Right lung (tissue), 5 donors: ENCODE results near the gene TTYH2. TPM values are rescaled to one million over a fixed set of nuclear protein-coding genes. Genes with fewer than 3 reads are reported as not detected.
A peak's percentile ranks its signal among the peaks of the same experiment; 100 is the strongest.

Source experiments
- DNase-seq, 2 donors: peaks; one replicate each; pipeline ENCODE4 v3.0.0-alpha.2; 2013
- polyA plus RNA-seq, 5 donors: library from polyadenylated mRNA; unstranded; fragments of 120-200 nt; gene quantifications; one replicate each; pipeline versions ENCODE4 v1.2.1 to v1.2.3, GENCODE V29; 2013; ENCODE audit warnings: inconsistent platforms in 1 of 5, low replicate concordance in 1 of 5; ENCODE audit not compliant: insufficient read length in 5 of 5, insufficient read depth in 1 of 5

Gene TTYH2
- polyA plus RNA-seq, 5 donors, result 11.7 to 27.1 (median 19.9) TPM

DNA sequence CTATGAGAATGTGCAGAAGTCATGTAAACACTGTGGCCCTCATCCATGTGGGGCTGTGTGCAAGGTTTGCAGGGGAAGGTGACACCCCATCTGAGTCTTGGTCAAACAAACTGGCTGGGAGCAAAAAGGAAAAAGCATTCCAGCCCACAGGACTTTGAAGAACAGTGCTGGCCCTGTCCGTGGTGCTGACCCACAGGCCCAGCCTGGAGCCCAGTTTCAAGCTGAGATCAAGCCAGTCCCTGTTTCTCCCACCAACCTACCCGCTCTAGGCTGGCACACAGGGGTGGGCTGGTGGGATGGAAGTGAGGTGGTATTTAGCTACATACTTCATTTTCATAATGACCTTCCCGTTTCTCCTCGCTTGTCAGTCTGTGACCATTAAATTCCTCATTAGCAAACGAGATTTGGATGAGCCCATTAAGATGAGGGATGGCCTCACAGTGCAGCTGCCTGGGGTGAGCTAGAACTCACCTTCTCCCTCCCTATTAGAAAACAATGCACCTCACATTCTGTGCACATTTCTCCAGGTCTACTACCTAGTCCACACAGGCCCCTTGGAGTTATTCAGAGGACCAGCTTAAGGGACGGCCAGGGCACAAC, 22.5 kb upstream of the TTYH2 start:
- no peak for DNase-seq

DNA sequence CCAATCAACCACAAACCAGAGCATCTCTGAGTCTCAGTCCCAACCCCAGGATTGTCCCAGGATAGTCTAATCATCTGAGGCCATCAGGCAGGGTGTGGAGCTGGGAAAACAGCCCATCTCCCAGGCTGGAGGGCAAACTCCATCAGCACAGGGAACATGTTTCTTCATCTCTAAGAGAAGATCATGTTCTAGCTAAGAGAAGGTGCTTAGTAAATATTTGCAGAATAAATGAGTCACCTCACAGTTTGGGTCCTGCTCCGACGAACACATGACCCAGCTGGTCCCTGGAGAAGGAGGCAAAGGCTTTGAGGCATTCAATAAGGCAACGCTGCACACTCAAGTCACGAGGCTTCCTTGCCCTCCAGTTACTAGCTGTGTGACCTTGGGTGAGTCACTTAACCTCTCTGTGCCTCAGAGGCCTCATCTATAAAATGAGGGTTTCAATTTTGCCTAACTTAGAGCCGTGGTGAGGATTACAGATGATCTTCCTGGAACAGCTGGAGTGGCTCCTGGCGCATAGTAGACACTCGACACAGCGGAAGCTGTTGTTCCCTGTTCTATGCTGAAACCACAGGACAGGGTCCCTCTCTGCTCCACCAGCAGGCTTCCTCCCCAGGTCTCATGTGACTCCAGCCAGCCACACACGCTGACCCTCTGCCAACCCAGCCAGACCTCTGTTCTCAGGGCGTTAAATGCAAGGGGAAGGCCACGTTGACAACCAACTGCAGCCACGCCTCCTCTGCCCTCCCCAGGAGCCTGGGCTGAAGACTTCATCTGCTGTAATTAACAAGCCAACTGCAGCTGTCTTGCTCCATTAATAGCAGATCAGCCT, 20.2 kb upstream of the TTYH2 start:
- DNase-seq, result no peak

DNA sequence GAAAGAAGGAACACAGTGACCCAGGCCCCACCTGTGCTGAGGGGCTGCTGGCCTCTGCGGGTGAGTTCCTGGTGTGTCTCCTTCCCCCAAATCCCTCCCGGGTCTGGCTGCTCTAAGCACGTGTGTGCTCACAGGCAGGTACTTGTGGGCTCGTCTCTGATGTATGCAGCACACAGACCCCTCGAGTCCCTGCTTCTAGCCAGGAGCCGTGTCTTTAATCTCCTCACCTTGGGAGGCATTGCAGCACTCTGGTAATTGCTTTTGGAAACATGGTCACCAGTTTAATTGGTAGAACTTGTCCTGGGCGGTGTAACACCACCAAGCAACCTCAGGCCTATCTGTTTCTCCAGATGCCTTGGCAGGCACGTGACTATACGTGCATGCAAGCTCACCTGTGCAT, 18.7 kb upstream of the TTYH2 start:
- DNase-seq, result no peak

DNA sequence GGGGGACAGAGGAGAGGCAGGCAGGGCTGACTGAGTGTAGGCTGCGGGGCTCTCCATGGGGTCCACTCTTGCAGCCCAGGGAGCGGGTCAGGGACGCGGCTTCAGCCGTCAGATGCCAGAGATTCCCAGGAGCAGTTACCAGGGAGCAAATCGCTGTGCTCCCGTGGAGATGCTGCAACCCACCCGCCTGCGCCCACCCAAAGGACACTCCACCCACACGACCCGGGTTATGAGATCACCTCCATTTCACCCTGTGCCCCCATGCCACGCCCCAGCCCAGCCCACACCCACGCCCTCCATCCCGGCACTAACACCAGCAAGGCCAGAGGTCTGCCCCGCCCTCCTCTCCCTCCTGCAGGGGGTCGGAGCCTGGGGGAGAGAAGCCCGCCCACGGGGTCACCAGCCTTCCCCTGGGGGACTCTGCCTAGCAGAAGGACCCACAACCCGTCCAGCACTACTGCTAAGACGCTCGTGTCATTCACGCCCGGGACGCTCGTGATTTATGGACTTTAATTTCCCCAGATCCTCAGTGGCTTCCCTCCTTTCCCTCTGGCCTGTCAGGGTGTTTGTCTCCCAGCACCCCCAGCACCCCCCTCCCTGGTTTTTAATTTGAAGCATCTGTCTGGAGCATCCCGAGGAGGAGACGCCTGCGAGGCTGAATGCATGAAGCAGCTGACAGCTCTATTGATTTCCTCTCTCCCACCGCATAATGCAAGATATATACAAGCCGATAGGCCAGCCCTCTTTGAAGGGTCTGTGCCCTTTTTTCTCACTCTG, 16.6 kb upstream of the TTYH2 start:
- no peak for DNase-seq

DNA sequence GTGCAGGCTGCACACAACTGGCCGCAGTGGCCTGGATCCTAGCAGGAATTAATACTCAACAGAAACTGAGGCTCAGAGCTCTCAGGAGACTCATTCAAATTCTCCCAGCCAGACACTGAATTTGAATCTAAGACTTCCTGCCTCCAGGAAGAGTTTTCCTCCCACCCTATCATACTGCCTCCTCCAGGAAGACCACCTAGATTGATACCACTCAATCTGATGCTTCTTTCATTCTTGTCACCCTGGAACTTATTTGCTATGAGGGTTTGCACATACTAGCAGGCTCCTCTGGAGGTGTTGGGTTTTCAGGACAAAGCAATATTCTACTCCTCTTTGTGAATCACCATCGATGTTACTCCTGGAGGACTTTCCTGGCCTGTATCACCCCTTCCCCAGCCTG, 15.6 kb upstream of the TTYH2 start:
- DNase-seq, result no peak

DNA sequence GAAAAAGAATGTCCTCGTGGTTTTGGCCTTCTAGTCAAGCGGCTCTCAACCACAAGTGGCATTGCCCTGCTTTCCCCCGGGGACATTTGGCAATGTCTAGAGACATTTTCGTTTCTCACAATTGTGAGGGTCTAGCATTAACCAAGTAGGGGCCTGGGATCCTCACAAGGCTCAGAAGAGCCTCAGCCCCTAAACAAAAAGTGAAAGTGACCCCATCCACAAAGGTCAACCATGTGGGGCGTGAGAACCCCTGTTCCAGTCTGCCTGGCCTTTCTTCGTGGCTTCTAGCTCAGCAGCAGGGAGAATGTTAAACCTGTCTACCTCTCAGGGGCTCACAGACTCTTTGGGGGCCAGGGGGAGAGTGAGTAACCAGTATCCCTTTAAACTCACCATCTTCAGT, 14.7 kb upstream of the TTYH2 start:
- DNase-seq, result no peak

DNA sequence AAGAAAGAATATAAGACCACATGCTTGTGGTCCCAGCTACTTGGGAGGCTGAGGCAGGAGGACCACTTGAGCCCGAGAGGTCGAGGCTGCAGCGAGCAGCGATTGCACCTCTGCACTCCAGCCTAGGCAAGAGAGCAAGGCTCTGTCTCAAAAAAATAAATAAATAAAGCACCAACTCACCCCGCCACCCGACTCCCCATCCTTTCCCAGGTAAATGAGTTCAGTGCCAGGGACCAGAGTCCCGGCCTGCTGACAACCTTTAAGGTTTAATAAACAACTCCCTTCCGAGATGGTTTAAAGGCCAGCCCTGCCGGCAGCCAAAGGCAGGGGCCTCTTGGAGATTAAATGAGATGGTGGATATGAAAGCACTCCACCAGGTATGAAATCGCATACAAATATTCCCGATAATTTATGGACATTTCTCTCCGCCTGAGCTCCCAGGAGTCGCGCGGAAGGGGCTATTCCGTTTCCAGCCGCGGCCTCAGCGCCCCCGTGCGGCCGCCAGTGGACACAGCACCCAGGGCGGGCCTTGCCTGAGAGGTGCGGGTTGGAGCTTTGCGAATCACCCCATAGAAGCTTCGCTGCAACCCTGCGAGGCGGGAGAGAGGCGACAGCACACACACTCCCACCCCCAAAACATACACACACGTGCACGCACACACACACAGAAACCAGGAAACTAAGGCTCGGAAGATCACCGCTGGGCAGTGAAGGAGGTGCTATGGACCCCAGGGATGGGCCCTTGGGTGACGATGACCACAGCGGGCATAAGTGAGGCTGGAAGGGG, 13.9 kb upstream of the TTYH2 start:
- DNase-seq, result no peak

DNA sequence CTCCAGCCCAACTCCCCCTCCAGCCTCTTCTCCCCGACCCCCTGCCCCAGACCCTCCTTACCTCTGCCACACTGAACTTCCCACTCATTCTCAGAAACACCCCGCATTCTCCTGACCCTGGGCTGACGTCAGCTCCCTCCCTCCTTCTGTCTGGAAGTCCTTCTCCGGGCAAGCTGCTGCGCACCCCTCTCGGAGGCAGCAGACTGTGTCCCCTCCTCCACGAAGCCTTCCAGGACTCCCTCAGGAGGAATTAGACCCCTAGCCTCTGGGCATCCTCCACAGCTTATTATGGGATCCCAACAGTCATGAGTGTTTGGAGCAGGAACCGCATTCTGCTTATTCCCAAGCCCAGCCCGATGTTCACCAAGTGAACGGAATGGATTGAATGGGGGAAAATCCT, 13.3 kb upstream of the TTYH2 start:
- DNase-seq, result no peak

DNA sequence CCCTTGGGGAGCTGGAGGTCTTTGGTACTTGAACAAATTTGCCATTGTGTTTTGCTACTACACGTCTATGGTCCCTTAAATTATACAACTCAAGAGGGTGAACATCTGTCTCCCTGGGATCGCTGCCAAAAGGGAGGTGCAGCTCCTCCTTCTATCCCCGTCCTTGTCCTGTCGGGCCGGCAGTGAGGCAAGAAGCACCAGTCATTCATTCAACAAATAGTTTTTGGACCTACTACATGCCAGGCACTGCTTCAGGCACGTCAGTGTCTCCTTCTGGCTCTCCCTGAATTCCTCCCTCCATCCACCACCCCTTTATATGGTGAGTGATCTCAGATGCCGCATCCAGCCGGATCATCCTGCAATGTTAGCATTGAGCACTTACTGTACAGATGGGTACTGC, 12.1 kb upstream of the TTYH2 start:
- DNase-seq, result no peak

DNA sequence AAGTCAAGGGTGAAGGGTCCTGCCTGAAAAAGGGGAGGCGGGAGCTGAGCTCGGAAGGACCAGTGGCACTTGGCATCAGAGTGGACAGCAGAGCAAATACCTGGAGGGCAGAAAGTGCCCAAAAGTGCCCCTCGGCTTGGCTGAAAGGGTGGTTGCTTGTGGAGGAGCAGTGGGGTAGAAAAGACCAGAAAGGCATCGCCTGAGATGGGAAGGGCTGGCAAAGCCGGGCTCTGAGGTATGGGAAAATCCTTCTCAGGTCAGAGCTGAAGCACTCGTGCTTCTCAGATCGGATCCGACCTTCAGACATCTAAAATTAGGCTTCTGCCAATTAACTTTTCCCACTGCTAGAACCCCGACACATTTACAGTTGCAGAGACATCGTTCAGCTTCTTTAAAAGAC, 11.4 kb upstream of the TTYH2 start:
- no peak for DNase-seq

DNA sequence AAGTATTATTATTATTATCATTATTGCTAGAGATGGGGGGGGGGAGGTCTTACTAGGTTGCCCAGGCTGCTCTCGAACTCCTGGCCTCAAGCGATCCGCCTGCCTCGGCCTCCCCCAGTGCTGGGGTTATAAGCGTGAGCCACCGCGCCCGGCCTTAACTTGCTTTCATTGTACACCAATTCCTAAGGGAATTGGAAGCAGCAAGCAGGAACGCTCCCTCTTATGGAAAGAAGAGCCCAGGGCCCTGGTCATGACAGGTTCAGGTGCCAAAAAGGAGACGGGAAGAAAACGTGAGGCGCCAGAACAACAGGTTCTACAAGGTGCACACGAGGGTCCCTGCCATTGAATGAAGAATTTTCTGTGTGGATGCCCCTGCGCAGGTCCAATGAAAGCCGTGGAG, 10.4 kb upstream of the TTYH2 start:
- DNase-seq, result no peak

DNA sequence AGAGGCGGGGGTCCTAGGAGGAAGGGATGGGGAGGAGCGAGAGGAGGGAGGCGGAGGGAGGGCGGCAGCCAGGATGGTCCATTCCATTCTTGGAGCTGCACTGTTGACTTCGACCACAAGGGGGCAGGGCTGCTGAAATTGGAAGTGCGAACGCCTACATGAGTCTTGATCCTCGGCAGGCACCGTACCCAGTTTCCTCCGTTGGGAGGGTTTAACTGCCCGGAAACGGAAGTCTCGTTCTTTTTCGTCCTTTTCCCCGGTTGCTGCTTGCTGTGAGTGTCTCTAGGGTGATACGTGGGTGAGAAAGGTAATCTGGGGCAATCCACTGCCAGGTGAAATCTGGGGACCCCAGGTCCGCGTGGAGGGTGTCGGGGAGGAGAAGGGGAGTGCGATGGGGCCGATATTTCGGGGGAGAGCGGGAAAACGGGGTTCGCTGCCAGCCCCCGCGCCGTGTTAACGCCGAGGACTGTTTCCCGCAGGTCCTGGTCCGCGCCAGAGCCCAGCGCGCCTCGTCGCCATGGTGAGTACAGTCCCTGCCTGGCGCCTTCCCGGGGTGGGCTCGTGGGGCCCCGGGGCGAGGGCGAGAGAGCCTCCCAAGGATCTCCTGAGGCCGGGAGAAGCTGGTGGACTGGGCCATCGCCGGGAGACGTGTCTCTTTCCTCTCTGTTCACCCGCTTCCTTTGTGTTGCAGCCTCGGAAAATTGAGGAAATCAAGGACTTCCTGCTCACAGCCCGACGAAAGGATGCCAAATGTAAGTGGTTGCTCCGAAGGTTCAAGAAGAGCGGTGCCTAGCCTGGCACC, 9.7 kb upstream of the TTYH2 start, which contains the start of gene RPL38:
TSS of gene RPL38 (plus strand) at position 240 of the 802 bp plus-strand sequence. CDS start at position 518, 278 bp downstream.
- peak; percentile 92 to 94 for DNase-seq

DNA sequence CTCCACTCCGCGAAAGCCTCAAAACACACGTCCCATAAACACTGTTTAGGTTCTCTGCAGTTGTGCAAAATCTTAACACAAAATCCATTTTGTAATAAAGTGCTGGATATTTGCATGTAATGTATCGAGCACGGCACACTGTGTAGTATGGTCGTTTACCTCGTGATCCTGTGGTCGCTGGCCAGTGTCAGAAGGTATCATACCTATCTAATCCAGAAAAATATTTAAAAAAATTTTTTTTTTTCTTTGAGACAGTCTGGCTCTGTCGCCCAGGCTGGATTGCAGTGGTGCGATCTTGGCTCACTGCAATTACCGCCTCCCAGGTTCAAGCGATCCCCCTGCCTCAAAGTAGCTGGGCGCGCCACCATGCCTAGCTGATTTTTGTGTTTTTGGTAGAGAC, 8.9 kb upstream of the TTYH2 start:
- no peak for DNase-seq

DNA sequence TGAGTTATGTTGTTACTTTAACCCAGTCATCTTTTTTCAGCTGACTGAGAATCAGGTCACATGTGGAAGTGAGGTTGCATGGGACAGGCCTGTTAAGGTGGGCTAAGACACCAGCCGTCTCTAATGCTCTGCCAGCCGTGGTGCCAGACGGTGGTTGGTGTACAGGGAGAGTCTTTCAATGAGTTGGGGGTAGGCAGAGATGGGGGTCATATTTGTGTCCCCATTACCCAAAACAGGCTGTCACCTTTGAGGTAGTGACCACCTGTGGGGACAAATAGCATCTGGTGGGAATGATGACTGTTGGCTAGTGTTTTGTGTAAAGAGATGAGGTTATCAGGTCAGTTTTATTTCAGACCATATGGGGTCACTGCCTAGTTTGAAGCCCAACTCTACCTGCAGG, 8.1 kb upstream of the TTYH2 start:
- DNase-seq, result no peak

DNA sequence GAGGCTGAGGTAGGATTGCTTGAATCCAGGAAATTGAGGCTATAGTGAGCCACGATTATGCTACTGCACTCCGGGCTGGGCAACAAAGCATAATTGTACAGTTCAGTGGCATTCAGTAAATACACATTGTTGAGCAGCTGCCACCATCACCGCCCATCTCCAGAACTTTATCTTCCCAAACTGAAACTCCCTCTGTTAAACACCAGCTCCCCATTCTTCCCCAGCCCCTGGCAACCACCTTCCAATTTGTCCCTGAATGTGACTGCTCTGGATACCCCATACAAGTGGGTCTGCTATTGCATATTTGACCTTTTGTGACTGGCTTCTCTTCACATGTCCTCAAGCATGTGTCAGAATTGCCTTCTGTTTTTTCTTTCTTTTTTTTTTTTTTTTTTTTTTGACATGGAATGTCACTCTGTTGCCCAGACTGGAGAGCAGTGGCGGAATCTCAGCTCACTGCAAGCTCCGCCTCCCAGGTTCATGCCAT, 7.0 kb upstream of the TTYH2 start:
- DNase-seq, result no peak

DNA sequence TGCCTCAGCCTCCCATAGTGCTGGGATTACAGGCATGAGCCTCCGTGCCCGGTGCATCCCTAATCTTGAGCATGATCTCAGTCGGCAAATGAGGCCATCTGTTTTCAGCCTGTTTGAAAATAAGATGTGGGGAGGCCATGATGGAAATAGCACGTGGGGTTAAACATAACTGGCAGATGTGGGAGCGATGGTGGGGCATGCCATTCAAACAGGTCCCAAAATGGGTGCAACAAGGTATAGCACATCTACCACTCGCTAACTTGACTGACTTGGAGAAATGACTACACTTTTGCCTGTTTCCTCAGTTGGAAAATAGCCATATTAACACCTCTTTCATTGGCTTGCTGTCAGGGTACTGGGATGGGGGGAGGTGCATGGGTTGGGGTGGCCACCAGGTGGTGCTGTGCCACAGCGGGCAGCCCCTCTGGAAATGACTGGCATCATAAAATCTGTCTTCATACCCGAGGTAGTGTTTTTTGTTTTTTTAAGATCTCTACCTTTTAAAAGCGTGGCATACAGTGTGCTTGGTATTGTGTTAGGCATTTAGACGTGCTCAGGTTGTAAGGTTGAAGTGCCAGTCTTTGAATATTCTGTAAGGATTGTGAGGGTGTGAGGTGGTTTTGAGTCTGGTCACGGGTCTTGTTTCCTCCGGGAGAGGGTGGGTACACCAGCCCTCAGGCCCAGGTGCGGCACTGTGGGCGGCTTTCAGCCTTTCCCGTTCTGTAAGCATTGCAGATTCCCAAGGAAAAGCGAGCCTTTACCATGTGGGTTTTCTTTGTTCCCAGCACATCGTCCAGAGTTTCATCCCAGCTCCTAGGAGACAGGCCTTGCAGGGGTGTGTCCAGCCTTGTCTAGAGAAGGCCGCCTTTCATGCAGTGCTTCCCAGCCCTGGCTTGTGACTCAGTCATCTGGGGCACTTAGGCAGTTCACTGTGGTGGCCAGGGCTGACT, 2.9 kb upstream of the TTYH2 start:
- DNase-seq, result no peak

DNA sequence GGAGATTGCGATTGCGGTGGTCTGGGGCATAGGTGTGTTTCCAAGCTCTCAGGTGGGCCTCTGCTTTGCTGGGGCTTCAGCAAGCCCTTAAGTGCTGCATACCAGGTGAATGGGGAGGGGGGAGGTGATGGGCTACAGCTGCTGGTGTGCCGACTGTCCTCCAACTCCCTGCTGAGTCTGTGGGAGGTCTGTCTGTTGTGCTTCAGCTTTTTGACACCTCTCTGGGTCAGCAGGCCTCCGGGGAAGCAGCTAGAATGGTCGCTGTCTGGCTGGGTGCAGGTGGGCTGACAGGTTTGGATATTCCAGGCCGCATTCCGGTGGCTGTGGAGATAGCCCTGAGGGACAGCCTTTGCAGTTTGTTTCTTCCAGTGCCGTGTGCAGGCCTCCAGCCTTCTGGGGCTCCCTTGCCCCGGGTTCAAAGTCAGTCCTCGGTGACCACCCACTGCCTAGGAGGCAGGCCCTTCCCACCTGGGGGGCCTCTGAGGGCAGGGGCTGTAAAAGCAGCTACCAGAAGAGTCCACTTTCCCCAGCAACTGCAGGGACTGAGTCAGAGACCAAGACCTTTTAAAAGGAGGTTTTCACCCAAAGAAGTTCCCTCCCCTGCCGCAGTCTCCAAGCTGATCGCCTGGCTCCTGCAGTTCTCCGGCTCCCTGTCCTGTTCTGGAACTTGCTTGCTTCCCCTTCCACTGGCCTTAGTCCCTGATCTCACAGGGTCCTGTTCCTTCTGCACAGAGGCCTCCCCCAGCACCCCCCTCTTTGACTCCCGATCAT, 2.0 kb upstream of the TTYH2 start:
- DNase-seq, result no peak

DNA sequence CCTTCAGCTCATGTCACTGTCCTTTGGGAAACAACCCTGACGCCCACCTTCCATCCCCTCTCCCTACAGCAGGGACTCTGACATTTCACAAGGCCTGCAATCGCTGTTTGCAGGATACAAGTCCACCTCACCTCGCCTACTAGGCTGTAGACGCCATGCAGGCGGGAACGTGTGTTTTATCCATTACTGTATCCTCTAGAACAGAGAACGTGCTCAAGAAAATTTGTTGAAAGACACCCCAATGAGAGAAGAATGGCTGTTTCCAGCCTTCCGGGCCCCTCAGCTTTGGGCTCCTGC, 1.5 kb upstream of the TTYH2 start:
- DNase-seq, result no peak
